Mesendoderm (in vitro differentiated cells): ENCODE results near the gene PITPNM1.

Experiments
- DNase-seq: peaks from one replicate; pipeline ENCODE4 v3.0.0; 2013
- H2AK5ac ChIP-seq: 2 replicates; pipeline ENCODE4 v1.6.1; 2013; ENCODE audit warnings: low read length, inconsistent platforms
- H2BK120ac ChIP-seq: 2 replicates; pipeline ENCODE4 v1.6.1; 2013; ENCODE audit warnings: low read depth, mild to moderate bottlenecking, low read length, moderate library complexity, mixed read lengths
- H2BK15ac ChIP-seq: replicated peaks from 2 replicates; pipeline ENCODE4 v1.6.1; 2013; ENCODE audit warnings: low read depth, mild to moderate bottlenecking, moderate library complexity
- H2BK5ac ChIP-seq: 2 replicates; pipeline ENCODE4 v1.6.1; 2013; ENCODE audit warnings: low read length, inconsistent platforms
- H3K18ac ChIP-seq: 2 replicates; pipeline ENCODE4 v1.6.1; 2013; ENCODE audit warnings: mild to moderate bottlenecking, low read length, mixed read lengths
- H3K23ac ChIP-seq: one replicate; pipeline ENCODE4 v1.6.1; 2013; ENCODE audit warnings: low read length
- H3K27ac ChIP-seq: 2 replicates; pipeline ENCODE4 v1.5.1; 2013; ENCODE audit warnings: low read depth, mild to moderate bottlenecking, inconsistent platforms, low read length, moderate library complexity
- H3K27me3 ChIP-seq: 2 replicates; pipeline ENCODE4 v1.6.1; 2013; ENCODE audit warnings: low read length, control low read depth, mild to moderate bottlenecking, inconsistent platforms; ENCODE audit not compliant: insufficient read depth, poor library complexity
- H3K36me3 ChIP-seq: 2 replicates; pipeline ENCODE4 v1.6.1; 2013; ENCODE audit warnings: low read length, inconsistent platforms; ENCODE audit not compliant: control insufficient read depth, insufficient read depth
- H3K4ac ChIP-seq: one replicate; pipeline ENCODE4 v1.6.1; 2013; ENCODE audit warnings: low read depth, mild to moderate bottlenecking, low read length, moderate library complexity
- H3K4me1 ChIP-seq: 2 replicates; pipeline ENCODE4 v1.6.1; 2013; ENCODE audit warnings: low read depth, low read length, inconsistent platforms; ENCODE audit not compliant: control insufficient read depth
- H3K4me2 ChIP-seq: 2 replicates; pipeline ENCODE4 v1.6.1; 2013; ENCODE audit warnings: low read length
- H3K4me3 ChIP-seq: 2 replicates; pipeline ENCODE4 v1.5.1; 2013; ENCODE audit warnings: mild to moderate bottlenecking, low read length
- H3K56ac ChIP-seq: one replicate; pipeline ENCODE4 v1.6.1; 2013; ENCODE audit warnings: low read length
- H3K79me1 ChIP-seq: 2 replicates; pipeline ENCODE4 v1.6.1; 2013; ENCODE audit warnings: low read length, inconsistent platforms
- H3K79me2 ChIP-seq: 2 replicates; pipeline ENCODE4 v1.6.1; 2013; ENCODE audit warnings: mild to moderate bottlenecking, low read length; ENCODE audit not compliant: control insufficient read depth, insufficient read depth
- H3K9ac ChIP-seq: 2 replicates; pipeline ENCODE4 v1.6.1; 2013; ENCODE audit warnings: low read length, inconsistent platforms
- H4K5ac ChIP-seq: one replicate; pipeline ENCODE4 v1.6.1; 2013; ENCODE audit warnings: low read length
- H4K8ac ChIP-seq: one replicate; pipeline ENCODE4 v1.6.1; 2013; ENCODE audit warnings: low read depth, mild to moderate bottlenecking, control low read depth, low read length, moderate library complexity
- WGBS: extraction: QIAGEN DNeasy Blood & Tissue Kit; methylation state at CpG from one replicate; pipeline ENCODE4 v1.1.7; 2013; ENCODE audit warnings: low lambda C conversion rate, missing lambda C conversion rate; ENCODE audit not compliant: insufficient coverage; ENCODE audit errors: extremely low coverage; 5-methylcytosine and 5-hydroxymethylcytosine counted together

Gene PITPNM1

GRCh38 chr11:67538823-67539505, 33.8 kb upstream of the PITPNM1 start:
- H3K27me3 ChIP-seq: no peaks in the 10 kb centered on the region
- no peak overlapping the region for H2BK15ac ChIP-seq
- no peak overlapping the region for H3K9ac ChIP-seq
- no peaks in the 10 kb centered on the region for H3K79me1 ChIP-seq
- no peak overlapping the region for H2BK120ac ChIP-seq
- H3K27ac ChIP-seq: no peak overlapping the region
- no peak overlapping the region for H3K4ac ChIP-seq
- H3K4me2 ChIP-seq: no peak overlapping the region
- H4K5ac ChIP-seq: no peak overlapping the region
- no peak overlapping the region for H3K56ac ChIP-seq
- no peaks in the 10 kb centered on the region for H3K36me3 ChIP-seq
- no peak overlapping the region for H2AK5ac ChIP-seq
- H3K79me2 ChIP-seq: no peaks in the 10 kb centered on the region
- no peaks in the 10 kb centered on the region for H3K4me1 ChIP-seq
- no peak overlapping the region for H3K4me3 ChIP-seq
- H3K23ac ChIP-seq: no peak overlapping the region
- H3K18ac ChIP-seq: no peak overlapping the region
- no peak overlapping the region for H2BK5ac ChIP-seq
- no peak overlapping the region for H4K8ac ChIP-seq
- no peak for DNase-seq
- no CpG with 5 or more reads among the region's 10 CpGs for WGBS

GRCh38 chr11:67538306-67538705, 33.1 kb upstream of the PITPNM1 start:
- Histone ChIP-seq H3K4me3 (no peak overlapping the region), H3K4ac (no peak overlapping the region), H2AK5ac (no peak overlapping the region), H3K23ac (no peak overlapping the region), H3K36me3 (no peaks in the 10 kb centered on the region), H3K4me2 (no peak overlapping the region), H3K9ac (no peak overlapping the region), H2BK120ac (no peak overlapping the region), H3K79me2 (no peaks in the 10 kb centered on the region), H2BK5ac (no peak overlapping the region), H3K79me1 (no peaks in the 10 kb centered on the region), H3K4me1 (no peaks in the 10 kb centered on the region), H3K27me3 (no peaks in the 10 kb centered on the region), H4K5ac (no peak overlapping the region), H2BK15ac (no peak overlapping the region), H3K18ac (no peak overlapping the region), H3K56ac (no peak overlapping the region), H3K27ac (no peak overlapping the region), H4K8ac (no peak overlapping the region)
- no CpG with 5 or more reads among the region's 6 CpGs for WGBS
- no peak for DNase-seq

DNA sequence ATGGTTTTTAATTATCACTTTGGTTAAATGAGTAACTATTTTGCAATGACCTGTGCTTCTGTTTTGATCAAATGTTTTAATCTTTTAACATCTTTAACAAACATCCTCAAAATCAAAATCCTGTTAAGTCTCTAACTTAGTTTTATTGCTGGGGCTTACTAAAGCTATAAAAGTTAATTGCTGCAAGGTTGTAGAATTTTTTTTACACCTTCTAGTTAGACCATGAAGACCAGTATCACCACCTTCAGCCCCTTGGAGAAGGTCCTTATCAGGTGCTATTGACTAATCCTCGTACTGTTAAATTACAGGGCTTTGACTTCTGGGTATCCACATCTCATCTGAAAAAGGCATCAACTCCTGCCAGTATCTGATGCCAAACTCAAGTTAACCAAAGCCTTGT, 30.4 kb upstream of the PITPNM1 start:
- Histone ChIP-seq H3K27me3 (no peaks in the 10 kb centered on the region), H3K18ac (no peak overlapping the region), H3K27ac (no peak overlapping the region), H3K79me1 (no peaks in the 10 kb centered on the region), H3K4me3 (no peak overlapping the region), H2BK120ac (no peak overlapping the region), H3K79me2 (no peaks in the 10 kb centered on the region), H2BK5ac (no peak overlapping the region), H3K56ac (no peak overlapping the region), H2AK5ac (no peak overlapping the region), H3K9ac (no peak overlapping the region), H3K4me2 (no peak overlapping the region), H3K23ac (no peak overlapping the region), H3K4ac (no peak overlapping the region), H2BK15ac (no peak overlapping the region), H3K36me3 (no peaks in the 10 kb centered on the region), H4K8ac (no peak overlapping the region), H3K4me1 (no peaks in the 10 kb centered on the region), H4K5ac (no peak overlapping the region)
- no CpG with 5 or more reads among the region's 1 CpG for WGBS
- DNase-seq: no peak

GRCh38 chr11:67534070-67534679, 29.0 kb upstream of the PITPNM1 start:
- DNase-seq: peak; percentile 46

GRCh38 chr11:67532889-67533288, 27.7 kb upstream of the PITPNM1 start:
- DNase-seq: no peak
- Histone ChIP-seq H3K36me3 (no peaks in the 10 kb centered on the region), H3K4me2 (no peak overlapping the region), H3K27ac (no peak overlapping the region), H3K23ac (no peak overlapping the region), H2AK5ac (no peak overlapping the region), H3K56ac (no peak overlapping the region), H4K8ac (no peak overlapping the region), H3K18ac (no peak overlapping the region), H3K4me3 (no peak overlapping the region), H2BK5ac (no peak overlapping the region), H3K79me1 (no peaks in the 10 kb centered on the region), H3K9ac (no peak overlapping the region), H3K4ac (no peak overlapping the region), H3K4me1 (no peaks in the 10 kb centered on the region), H3K79me2 (no peaks in the 10 kb centered on the region), H2BK15ac (no peak overlapping the region), H2BK120ac (no peak overlapping the region), H3K27me3 (no peaks in the 10 kb centered on the region), H4K5ac (no peak overlapping the region)
- WGBS: no CpG with 5 or more reads among the region's 2 CpGs

More at GRCh38 chr11:67534070-67534679, 29.0 kb upstream of the PITPNM1 start:
- Histone ChIP-seq H3K27me3 (no peaks in the 10 kb centered on the region), H3K4me1 (no peaks in the 10 kb centered on the region), H3K4me2 (no peak overlapping the region), H3K23ac (no peak overlapping the region), H4K8ac (no peak overlapping the region), H3K27ac (no peak overlapping the region), H3K4ac (no peak overlapping the region), H3K56ac (no peak overlapping the region), H2BK15ac (no peak overlapping the region), H2BK120ac (no peak overlapping the region), H3K9ac (no peak overlapping the region), H3K4me3 (no peak overlapping the region), H2BK5ac (no peak overlapping the region), H3K36me3 (no peaks in the 10 kb centered on the region), H4K5ac (no peak overlapping the region), H3K79me1 (no peaks in the 10 kb centered on the region), H3K18ac (no peak overlapping the region), H3K79me2 (no peaks in the 10 kb centered on the region), H2AK5ac (no peak overlapping the region)
- WGBS: 100% methylated on average over 1 of the region's 4 CpGs

- Histone ChIP-seq H3K27ac (no peak overlapping the region), H4K5ac (no peak overlapping the region), H3K27me3 (no peaks in the 10 kb centered on the region), H3K23ac (no peak overlapping the region), H3K36me3 (no peaks in the 10 kb centered on the region), H3K79me1 (no peaks in the 10 kb centered on the region), H3K4me1 (no peaks in the 10 kb centered on the region), H2AK5ac (no peak overlapping the region), H4K8ac (no peak overlapping the region), H2BK120ac (no peak overlapping the region), H2BK5ac (no peak overlapping the region), H3K56ac (no peak overlapping the region), H3K4ac (no peak overlapping the region), H3K79me2 (no peaks in the 10 kb centered on the region), H3K18ac (no peak overlapping the region), H3K4me2 (no peak overlapping the region), H3K4me3 (no peak overlapping the region), H2BK15ac (no peak overlapping the region), H3K9ac (no peak overlapping the region)
- no CpG with 5 or more reads among the region's 5 CpGs for WGBS
- DNase-seq: no peak
Measured at GRCh38 chr11:67530282-67530592, 25.1 kb upstream of the PITPNM1 start.
